ENCODE measurements around the gene PYCARD.
"Not testable (repeated sequence)": the region's sequence is repeated elsewhere in the genome, so short reads cannot be mapped to it uniquely, and the experiment has no call there.

PYCARD gene

GRCh38 chr16:31215287-31216162, 13.0 kb upstream of the PYCARD start:
- no peak for DNase-seq (ENCODE audit: low read depth in 2 of 2, low spot score in 1 of 2)

- no peak for DNase-seq (ENCODE audit: low read depth in 2 of 2, low spot score in 1 of 2)
These were observed 12.2 kb upstream of the PYCARD start for GRCh38 chr16:31214708-31215286.

GRCh38 chr16:31213877-31214707, 11.5 kb upstream of the PYCARD start, which contains the start of gene TRIM72:
TSS of gene TRIM72 (plus strand) at chr16:31214119. CDS start at chr16:31214739, 620 bp downstream.
- no peak for DNase-seq (ENCODE audit: low read depth in 2 of 2, low spot score in 1 of 2)

GRCh38 chr16:31213342-31213741, 10.8 kb upstream of the PYCARD start:
- DNase-seq (ENCODE audit: low read depth in 2 of 2, low spot score in 1 of 2) = no peak

GRCh38 chr16:31206776-31207175, 4.2 kb upstream of the PYCARD start:
- no peak for DNase-seq (ENCODE audit: low read depth in 2 of 2, low spot score in 1 of 2)

- no peak for DNase-seq (ENCODE audit: low read depth in 2 of 2, low spot score in 1 of 2)
These were observed 2.5 kb upstream of the PYCARD start for GRCh38 chr16:31204871-31205666.

- DNase-seq (ENCODE audit: low read depth in 2 of 2, low spot score in 1 of 2) = no peak
These were observed 762 bp downstream of the PYCARD start for GRCh38 chr16:31201582-31202413.

- peak in 1 of 2 donors; percentile 27 for DNase-seq (ENCODE audit: low read depth in 2 of 2, low spot score in 1 of 2)
These were observed 1.6 kb downstream of the PYCARD start for GRCh38 chr16:31200821-31201568.

GRCh38 chr16:31200111-31200510, 2.4 kb downstream of the PYCARD start:
- not testable (repeated sequence) for DNase-seq (ENCODE audit: low read depth in 2 of 2, low spot score in 1 of 2)

- DNase-seq (ENCODE audit: low read depth in 2 of 2, low spot score in 1 of 2) = no peak
These were observed 3.0 kb downstream of the PYCARD start for GRCh38 chr16:31199430-31200041.

- DNase-seq (ENCODE audit: low read depth in 2 of 2, low spot score in 1 of 2) = no peak
These were observed 4.2 kb downstream of the PYCARD start for GRCh38 chr16:31198207-31198882.

GRCh38 chr16:31196324-31197088, 6.1 kb downstream of the PYCARD start:
- no peak for DNase-seq (ENCODE audit: low read depth in 2 of 2, low spot score in 1 of 2)

GRCh38 chr16:31195861-31196260, 6.7 kb downstream of the PYCARD start:
- not testable (repeated sequence) for DNase-seq (ENCODE audit: low read depth in 2 of 2, low spot score in 1 of 2)

- DNase-seq (ENCODE audit: low read depth in 2 of 2, low spot score in 1 of 2) = no peak
These were observed 7.7 kb downstream of the PYCARD start for GRCh38 chr16:31194898-31195297.

- no peak for DNase-seq (ENCODE audit: low read depth in 2 of 2, low spot score in 1 of 2)
These were observed 8.7 kb downstream of the PYCARD start for GRCh38 chr16:31193874-31194273.

GRCh38 chr16:31192856-31193642, 9.5 kb downstream of the PYCARD start:
- no peak for DNase-seq (ENCODE audit: low read depth in 2 of 2, low spot score in 1 of 2)
